Loucy (cell line): ENCODE results near the gene ADAMTS14.

Source experiments
- CTCF ChIP-seq: fragments of 200-600 bp; sonication (generic); conservative IDR thresholded peaks from 2 replicates; pipeline ENCODE4 v1.5.1; 2014; ENCODE audit warnings: mild to moderate bottlenecking, antibody characterized with exemption, low read length
- EZH2phosphoT487 ChIP-seq: fragments of 200-600 bp; IDR thresholded peaks from 2 replicates; pipeline ENCODE4 v1.6.1; 2018; ENCODE audit warnings: antibody characterized with exemption, mild to moderate bottlenecking, moderate library complexity, borderline replicate concordance

GRCh38 chr10:70679498-70679897, 7.2 kb downstream of the ADAMTS14 start:
- TF ChIP-seq CTCF (no peak), EZH2phosphoT487 (no peak)
